K562 (cell line): ENCODE results near the gene AMDHD2. TPM values are rescaled to one million over a fixed set of nuclear protein-coding genes. Genes with fewer than 3 reads are reported as not detected.
A peak's percentile ranks its signal among the peaks of the same experiment; 100 is the strongest.

Source experiments
- BACH1 ChIP-seq: fragments of 200-800 bp; sonication (Bioruptor generic); IDR thresholded peaks from 2 replicates; pipeline ENCODE4 v1.6.1; 2016; ENCODE audit warnings: missing genetic modification characterization, missing compliant biosample characterization
- BRF1 ChIP-seq: IDR thresholded peaks from 3 replicates; pipeline ENCODE4 v1.6.1; 2011; ENCODE audit warnings: borderline replicate concordance, mild to moderate bottlenecking; ENCODE audit not compliant: insufficient read length; ENCODE audit errors: extremely low read depth
- CEBPG ChIP-seq, 3 experiments: fragments of 200-800 bp in 1 of 3; sonication (Bioruptor generic) in 1 of 3; sonication (generic) in 1 of 3; formaldehyde crosslinking in 1 of 3; IDR thresholded peaks in 2 of 3; conservative IDR thresholded peaks in 1 of 3; 2 replicates each; pipeline versions ENCODE4 v1.6.1 to v1.8.0; 2016 to 2022; ENCODE audit warnings: missing compliant biosample characterization in 2 of 3, missing genetic modification characterization in 2 of 3, mild to moderate bottlenecking in 1 of 3, missing genetic modification reagents in 1 of 3
- ELF1 ChIP-seq: fragments of 200-800 bp; sonication (Bioruptor generic); IDR thresholded peaks from 2 replicates; pipeline ENCODE4 v1.6.1; 2016; ENCODE audit warnings: missing genetic modification characterization, missing compliant biosample characterization
- GABPA ChIP-seq: fragments of 200-800 bp; sonication (Bioruptor generic); conservative IDR thresholded peaks from 2 replicates; pipeline ENCODE4 v1.6.1; 2016; ENCODE audit warnings: low read depth, missing genetic modification characterization, missing compliant biosample characterization
- HMGN3 ChIP-seq: IDR thresholded peaks from 2 replicates; pipeline ENCODE4 v1.6.1; 2011; ENCODE audit warnings: borderline replicate concordance, low read depth, mild to moderate bottlenecking, mixed read lengths, low read length; ENCODE audit not compliant: insufficient read length; ENCODE audit errors: extremely low read depth
- HNRNPH1 ChIP-seq: fragments of 200-400 bp; formaldehyde crosslinking; optimal IDR thresholded peaks from 2 replicates; pipeline ENCODE3; 2017; ENCODE audit warnings: low read depth, mild to moderate bottlenecking, low read length, moderate library complexity
- NR2C1 ChIP-seq, 2 experiments: fragments of 450-650 bp; IDR thresholded peaks; 2 replicates each; pipeline ENCODE4 v1.6.1; 2017; ENCODE audit warnings: mild to moderate bottlenecking in 2 of 2, antibody characterized with exemption in 1 of 2, inconsistent platforms in 1 of 2, missing compliant biosample characterization in 1 of 2, missing genetic modification characterization in 1 of 2
- PTBP1 ChIP-seq: fragments of 200-400 bp; formaldehyde crosslinking; IDR thresholded peaks from 2 replicates; pipeline ENCODE4 v1.6.1; 2017; ENCODE audit warnings: low read depth, low read length
- ZNF133 ChIP-seq: fragments of 250-450 bp; sonication (Bioruptor Pico); IDR thresholded peaks from 2 replicates; pipeline ENCODE4 v1.4.0; 2020; ENCODE audit warnings: mild to moderate bottlenecking
- ZNF431 ChIP-seq: sonication (generic); formaldehyde crosslinking; IDR thresholded peaks from 2 replicates; pipeline ENCODE4 v1.8.0; 2022; ENCODE audit warnings: mild to moderate bottlenecking, missing genetic modification reagents
- polyA plus RNA-seq, 8 experiments: library from polyadenylated mRNA; depleted of rRNA in 4 of 8; stranded (reverse) in 5 of 8; unstranded in 3 of 8; fragments of >200 nt; fragmentation: Nextera tagmentation in 2 of 8; fragmentation: Illumina TruSeq in 1 of 8; extraction: Ambion mirVana in 2 of 8; extraction: Trizol in 1 of 8; gene quantifications; 2 replicates each; pipeline versions ENCODE4 v1.2.1 to v1.2.3, GENCODE V29; 2011 to 2014; ENCODE audit warnings: inconsistent platforms in 1 of 8, missing spikeins in 1 of 8
- total RNA-seq, 7 experiments: library from RNA; depleted of rRNA in 6 of 7; stranded (reverse); fragments of >200 nt in 6 of 7; fragmentation: Illumina TruSeq in 2 of 7; extraction: Trizol in 2 of 7; gene quantifications; 2 replicates each; pipeline versions ENCODE4 v1.2.1 to v1.2.3, GENCODE V29; 2011 to 2021; ENCODE audit warnings: low replicate concordance in 1 of 7
- TF ChIP-seq, protein P1 (sequence below): sonication (generic); formaldehyde crosslinking; IDR thresholded peaks from 2 replicates; pipeline ENCODE4 v1.8.1; 2023; ENCODE audit warnings: missing genetic modification reagents, mild to moderate bottlenecking, borderline replicate concordance
- TF ChIP-seq, protein P2 (sequence below): fragments of 450-650 bp; IDR thresholded peaks from 2 replicates; pipeline ENCODE4 v1.7.1; 2018; ENCODE audit warnings: mild to moderate bottlenecking, low read depth; ENCODE audit not compliant: partially characterized antibody
- TF ChIP-seq, protein P3 (sequence below): fragments of 250-450 bp; sonication (Bioruptor Pico); IDR thresholded peaks from 2 replicates; pipeline ENCODE4 v1.4.0; 2020; ENCODE audit warnings: mild to moderate bottlenecking, moderate library complexity, borderline replicate concordance

Gene AMDHD2
- total and polyA plus RNA-seq, 9 of the 15 experiments (the other 6 are each of a cell fraction or from before 2014, with no cell fraction given), result 0.38 to 56.9 (median 18.3) TPM; not detected in 1

DNA sequence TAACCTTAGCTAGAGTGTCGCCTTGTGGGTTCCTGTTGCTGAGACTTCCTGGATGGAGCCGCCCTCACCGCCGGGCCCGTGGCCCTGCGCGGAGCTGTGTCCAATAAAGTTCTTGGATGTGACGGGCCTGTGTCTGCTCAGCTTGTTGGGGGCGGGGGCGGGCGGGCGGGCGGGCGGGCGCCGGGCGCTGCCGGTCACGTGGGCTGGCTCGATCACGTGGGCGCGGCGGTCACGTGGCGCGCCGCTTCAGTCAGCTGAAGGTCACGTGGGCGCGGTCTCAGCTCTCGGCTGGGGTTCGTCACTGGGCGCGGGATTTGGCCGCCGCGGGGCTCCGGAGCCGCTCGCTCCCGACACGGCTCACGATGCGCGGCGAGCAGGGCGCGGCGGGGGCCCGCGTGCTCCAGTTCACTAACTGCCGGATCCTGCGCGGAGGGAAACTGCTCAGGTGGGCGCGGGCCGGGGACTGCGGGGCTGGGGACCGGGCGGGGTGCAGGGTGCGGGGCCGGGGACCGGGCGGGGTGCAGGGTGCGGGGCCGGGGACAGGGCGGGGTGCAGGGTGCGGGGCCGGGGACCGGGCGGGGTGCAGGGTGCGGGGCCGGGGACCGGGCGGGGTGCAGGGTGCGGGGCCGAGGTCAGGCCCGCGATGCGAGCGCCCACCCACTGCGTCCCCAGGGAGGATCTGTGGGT lies at the start of gene AMDHD2 (continued):
- no peak for TF ChIP-seq NR2C1 (IDR thresholded peaks at IDR 0.05)
- no peak for TF ChIP-seq NR2C1 (tag; IDR thresholded peaks at IDR 0.05)
- TF ChIP-seq HNRNPH1, result no peak
- no peak for TF ChIP-seq CEBPG (CRISPR knock-in tag; IDR thresholded peaks at IDR 0.05)
- no peak for TF ChIP-seq CEBPG (tag; conservative IDR thresholded peaks at IDR 0.05 in 1 of 2, IDR thresholded peaks at IDR 0.05 in 1 of 2)
- TF ChIP-seq HMGN3, result peak; percentile 61
- peak; percentile 70 for TF ChIP-seq GABPA (tag)
- no peak for TF ChIP-seq ZNF133
- TF ChIP-seq PTBP1, result no peak
- no peak for TF ChIP-seq BACH1 (tag)
- TF ChIP-seq, protein P1, sequence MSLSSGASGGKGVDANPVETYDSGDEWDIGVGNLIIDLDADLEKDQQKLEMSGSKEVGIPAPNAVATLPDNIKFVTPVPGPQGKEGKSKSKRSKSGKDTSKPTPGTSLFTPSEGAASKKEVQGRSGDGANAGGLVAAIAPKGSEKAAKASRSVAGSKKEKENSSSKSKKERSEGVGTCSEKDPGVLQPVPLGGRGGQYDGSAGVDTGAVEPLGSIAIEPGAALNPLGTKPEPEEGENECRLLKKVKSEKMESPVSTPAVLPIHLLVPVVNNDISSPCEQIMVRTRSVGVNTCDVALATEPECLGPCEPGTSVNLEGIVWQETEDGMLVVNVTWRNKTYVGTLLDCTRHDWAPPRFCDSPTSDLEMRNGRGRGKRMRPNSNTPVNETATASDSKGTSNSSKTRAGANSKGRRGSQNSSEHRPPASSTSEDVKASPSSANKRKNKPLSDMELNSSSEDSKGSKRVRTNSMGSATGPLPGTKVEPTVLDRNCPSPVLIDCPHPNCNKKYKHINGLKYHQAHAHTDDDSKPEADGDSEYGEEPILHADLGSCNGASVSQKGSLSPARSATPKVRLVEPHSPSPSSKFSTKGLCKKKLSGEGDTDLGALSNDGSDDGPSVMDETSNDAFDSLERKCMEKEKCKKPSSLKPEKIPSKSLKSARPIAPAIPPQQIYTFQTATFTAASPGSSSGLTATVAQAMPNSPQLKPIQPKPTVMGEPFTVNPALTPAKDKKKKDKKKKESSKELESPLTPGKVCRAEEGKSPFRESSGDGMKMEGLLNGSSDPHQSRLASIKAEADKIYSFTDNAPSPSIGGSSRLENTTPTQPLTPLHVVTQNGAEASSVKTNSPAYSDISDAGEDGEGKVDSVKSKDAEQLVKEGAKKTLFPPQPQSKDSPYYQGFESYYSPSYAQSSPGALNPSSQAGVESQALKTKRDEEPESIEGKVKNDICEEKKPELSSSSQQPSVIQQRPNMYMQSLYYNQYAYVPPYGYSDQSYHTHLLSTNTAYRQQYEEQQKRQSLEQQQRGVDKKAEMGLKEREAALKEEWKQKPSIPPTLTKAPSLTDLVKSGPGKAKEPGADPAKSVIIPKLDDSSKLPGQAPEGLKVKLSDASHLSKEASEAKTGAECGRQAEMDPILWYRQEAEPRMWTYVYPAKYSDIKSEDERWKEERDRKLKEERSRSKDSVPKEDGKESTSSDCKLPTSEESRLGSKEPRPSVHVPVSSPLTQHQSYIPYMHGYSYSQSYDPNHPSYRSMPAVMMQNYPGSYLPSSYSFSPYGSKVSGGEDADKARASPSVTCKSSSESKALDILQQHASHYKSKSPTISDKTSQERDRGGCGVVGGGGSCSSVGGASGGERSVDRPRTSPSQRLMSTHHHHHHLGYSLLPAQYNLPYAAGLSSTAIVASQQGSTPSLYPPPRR (CRISPR knock-in tag), result no peak
- TF ChIP-seq, protein P2, sequence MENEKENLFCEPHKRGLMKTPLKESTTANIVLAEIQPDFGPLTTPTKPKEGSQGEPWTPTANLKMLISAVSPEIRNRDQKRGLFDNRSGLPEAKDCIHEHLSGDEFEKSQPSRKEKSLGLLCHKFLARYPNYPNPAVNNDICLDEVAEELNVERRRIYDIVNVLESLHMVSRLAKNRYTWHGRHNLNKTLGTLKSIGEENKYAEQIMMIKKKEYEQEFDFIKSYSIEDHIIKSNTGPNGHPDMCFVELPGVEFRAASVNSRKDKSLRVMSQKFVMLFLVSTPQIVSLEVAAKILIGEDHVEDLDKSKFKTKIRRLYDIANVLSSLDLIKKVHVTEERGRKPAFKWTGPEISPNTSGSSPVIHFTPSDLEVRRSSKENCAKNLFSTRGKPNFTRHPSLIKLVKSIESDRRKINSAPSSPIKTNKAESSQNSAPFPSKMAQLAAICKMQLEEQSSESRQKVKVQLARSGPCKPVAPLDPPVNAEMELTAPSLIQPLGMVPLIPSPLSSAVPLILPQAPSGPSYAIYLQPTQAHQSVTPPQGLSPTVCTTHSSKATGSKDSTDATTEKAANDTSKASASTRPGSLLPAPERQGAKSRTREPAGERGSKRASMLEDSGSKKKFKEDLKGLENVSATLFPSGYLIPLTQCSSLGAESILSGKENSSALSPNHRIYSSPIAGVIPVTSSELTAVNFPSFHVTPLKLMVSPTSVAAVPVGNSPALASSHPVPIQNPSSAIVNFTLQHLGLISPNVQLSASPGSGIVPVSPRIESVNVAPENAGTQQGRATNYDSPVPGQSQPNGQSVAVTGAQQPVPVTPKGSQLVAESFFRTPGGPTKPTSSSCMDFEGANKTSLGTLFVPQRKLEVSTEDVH, result peak; percentile 44
- TF ChIP-seq ZNF431 (CRISPR knock-in tag), result peak; percentile 18; the same call in 1 of the 2 replicates
- no peak for TF ChIP-seq BRF1
- TF ChIP-seq, protein P3, sequence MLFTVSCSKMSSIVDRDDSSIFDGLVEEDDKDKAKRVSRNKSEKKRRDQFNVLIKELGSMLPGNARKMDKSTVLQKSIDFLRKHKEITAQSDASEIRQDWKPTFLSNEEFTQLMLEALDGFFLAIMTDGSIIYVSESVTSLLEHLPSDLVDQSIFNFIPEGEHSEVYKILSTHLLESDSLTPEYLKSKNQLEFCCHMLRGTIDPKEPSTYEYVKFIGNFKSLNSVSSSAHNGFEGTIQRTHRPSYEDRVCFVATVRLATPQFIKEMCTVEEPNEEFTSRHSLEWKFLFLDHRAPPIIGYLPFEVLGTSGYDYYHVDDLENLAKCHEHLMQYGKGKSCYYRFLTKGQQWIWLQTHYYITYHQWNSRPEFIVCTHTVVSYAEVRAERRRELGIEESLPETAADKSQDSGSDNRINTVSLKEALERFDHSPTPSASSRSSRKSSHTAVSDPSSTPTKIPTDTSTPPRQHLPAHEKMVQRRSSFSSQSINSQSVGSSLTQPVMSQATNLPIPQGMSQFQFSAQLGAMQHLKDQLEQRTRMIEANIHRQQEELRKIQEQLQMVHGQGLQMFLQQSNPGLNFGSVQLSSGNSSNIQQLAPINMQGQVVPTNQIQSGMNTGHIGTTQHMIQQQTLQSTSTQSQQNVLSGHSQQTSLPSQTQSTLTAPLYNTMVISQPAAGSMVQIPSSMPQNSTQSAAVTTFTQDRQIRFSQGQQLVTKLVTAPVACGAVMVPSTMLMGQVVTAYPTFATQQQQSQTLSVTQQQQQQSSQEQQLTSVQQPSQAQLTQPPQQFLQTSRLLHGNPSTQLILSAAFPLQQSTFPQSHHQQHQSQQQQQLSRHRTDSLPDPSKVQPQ, result peak; percentile 88
- peak; percentile 82 for TF ChIP-seq ELF1 (tag)
